Endothelial cell of umbilical vein (primary cell): Measurements from ENCODE around the gene CCDC81. TPM values are rescaled to one million over a fixed set of nuclear protein-coding genes. Genes with fewer than 3 reads are reported as not detected.

Source experiments
- BruUV-seq: library from RNA; stranded (reverse); fragments of 400-500 nt; replicated peaks from 2 replicates; lab custom pipeline; 2021; lab: Mats Ljungman, UMichigan
- CTCF ChIA-PET: fragments of 300-600, 350-600 bp; sonication (Branson Sonifier 250); formaldehyde crosslinking; loops from one replicate; lab custom pipeline; 2021; ENCODE audit warnings: antibody characterized with exemption, inconsistent platforms; lab: Charles Lee
- POLR2A ChIA-PET: fragments of 300-600, 350-600 bp; sonication (Branson Sonifier 250); formaldehyde crosslinking; loops from one replicate; lab custom pipeline; 2021; ENCODE audit warnings: antibody characterized with exemption, inconsistent platforms; lab: Charles Lee
- DNase-seq: peaks from one replicate; pipeline ENCODE4 v3.0.0-alpha.2; 2011; ENCODE audit warnings: low read depth, low spot score
- FAIRE-seq: peaks from 2 replicates; lab custom pipeline; 2011; peaks lifted over from hg19 to GRCh38; lab: Jason Lieb, UNC
- H2AFZ ChIP-seq: 2 replicates; pipeline ENCODE4 v1.6.0; 2012; ENCODE audit warnings: low read depth, low read length, control low read depth, inconsistent platforms
- H3K27ac ChIP-seq: 2 replicates; pipeline ENCODE4 v1.5.1; 2011; ENCODE audit warnings: low read depth, mild to moderate bottlenecking, control low read depth, low read length, moderate library complexity; ENCODE audit not compliant: insufficient read depth
- H3K27me3 ChIP-seq, 2 experiments: 2 replicates each; pipeline versions ENCODE4 v1.6.0 to v1.6.1; 2011; ENCODE audit warnings: low read length in 2 of 2, mixed read lengths in 1 of 2; ENCODE audit not compliant: control insufficient read depth in 2 of 2, insufficient read depth in 2 of 2
- H3K36me3 ChIP-seq, 2 experiments: 2 replicates in 1 of 2; 3 replicates in 1 of 2; pipeline ENCODE4 v1.5.1; 2011; ENCODE audit warnings: low read length in 2 of 2, mild to moderate bottlenecking in 1 of 2, moderate library complexity in 1 of 2; ENCODE audit not compliant: control insufficient read depth in 2 of 2, insufficient read depth in 2 of 2; ENCODE audit errors: extremely low read depth in 1 of 2
- H3K4me1 ChIP-seq: 3 replicates; pipeline ENCODE4 v1.5.1; 2011; ENCODE audit warnings: mild to moderate bottlenecking, low read length; ENCODE audit not compliant: control insufficient read depth, insufficient read depth; ENCODE audit errors: extremely low read depth
- H3K4me2 ChIP-seq: 2 replicates; pipeline ENCODE4 v1.6.1; 2011; ENCODE audit warnings: low read length, control low read depth, mixed read lengths; ENCODE audit not compliant: insufficient read depth
- H3K4me3 ChIP-seq, 3 experiments: fragments of 200-600 bp in 1 of 3; sonication (generic), shearing (Covaris generic) in 1 of 3; replicated peaks in 1 of 3; 2 replicates each; pipeline ENCODE4 v1.5.1; 2011 to 2016; ENCODE audit warnings: control low read depth in 3 of 3, low read length in 3 of 3, mild to moderate bottlenecking in 2 of 3, inconsistent platforms in 1 of 3, low read depth in 1 of 3, moderate library complexity in 1 of 3; ENCODE audit not compliant: insufficient read depth in 1 of 3
- H3K79me2 ChIP-seq: 2 replicates; pipeline ENCODE4 v1.6.0; 2012; ENCODE audit warnings: low read length, inconsistent platforms; ENCODE audit not compliant: control insufficient read depth, insufficient read depth
- H3K9ac ChIP-seq: replicated peaks from 2 replicates; pipeline ENCODE3; 2011; ENCODE audit warnings: low read length, control low read depth; ENCODE audit not compliant: insufficient read depth; ENCODE audit errors: extremely low read depth
- H3K9me1 ChIP-seq: replicated peaks from 3 replicates; pipeline ENCODE4 v1.6.0; 2011; ENCODE audit warnings: mild to moderate bottlenecking, low read length; ENCODE audit not compliant: control insufficient read depth, insufficient read depth; ENCODE audit errors: extremely low read depth
- H3K9me3 ChIP-seq: replicated peaks from 2 replicates; pipeline ENCODE4 v1.5.1; 2012; ENCODE audit warnings: low read length, inconsistent platforms; ENCODE audit not compliant: control insufficient read depth, insufficient read depth
- H4K20me1 ChIP-seq: replicated peaks from 2 replicates; pipeline ENCODE3; 2011; ENCODE audit warnings: mild to moderate bottlenecking, low read length; ENCODE audit not compliant: control insufficient read depth, insufficient read depth; ENCODE audit errors: extremely low read depth
- FOS ChIP-seq: IDR thresholded peaks from 2 replicates; pipeline ENCODE4 v1.6.1; 2011; ENCODE audit warnings: mild to moderate bottlenecking, low read length, moderate library complexity, borderline replicate concordance; ENCODE audit not compliant: insufficient read depth
- GATA2 ChIP-seq: IDR thresholded peaks from 2 replicates; pipeline ENCODE4 v1.7.0; 2011; ENCODE audit warnings: low read depth, mild to moderate bottlenecking, moderate library complexity, mixed read lengths, low read length; ENCODE audit not compliant: insufficient read length, insufficient read depth
- JUN ChIP-seq: IDR thresholded peaks from 2 replicates; pipeline ENCODE4 v1.6.1; 2011; ENCODE audit warnings: borderline replicate concordance, low read depth; ENCODE audit not compliant: insufficient read length, insufficient read depth
- POLR2A ChIP-seq: IDR thresholded peaks from 2 replicates; pipeline ENCODE4 v1.6.1; 2012; ENCODE audit warnings: low read depth, mild to moderate bottlenecking, control low read depth, low read length
- dilution Hi-C: fragments of 300-500 bp; cut with MboI; formaldehyde crosslinking; loops from one replicate; pipeline ENCODE4 v1.15.0; 2019; ENCODE audit warnings: low sequenced_read_pairs; ENCODE audit not compliant: extremely low pct_ligation_motif_present
- intact Hi-C: fragments of 100-400 bp; cut with micrococcal nuclease; formaldehyde crosslinking; loops from one replicate; pipeline ENCODE4 v1.10.0; 2022
- polyA plus RNA-seq, 4 experiments: library from polyadenylated mRNA; depleted of rRNA in 3 of 4; stranded (reverse) in 3 of 4; unstranded in 1 of 4; fragments of >200 nt; gene quantifications; 2 replicates each; pipeline versions ENCODE4 v1.2.1 to v1.2.3, GENCODE V29; 2011 to 2012; ENCODE audit warnings: missing spikeins in 1 of 4
- total RNA-seq: library from RNA; stranded (reverse); gene quantifications from 2 replicates; pipeline ENCODE4 v1.2.3, GENCODE V29; 2021
- TF ChIP-seq, protein P1 (sequence below), 2 donors: IDR thresholded peaks; 1 replicate in 1 of 2; 2 replicates in 1 of 2; pipeline ENCODE4 v1.5.1; 2011; ENCODE audit warnings: low read length in 2 of 2, mild to moderate bottlenecking in 2 of 2, moderate library complexity in 2 of 2, control low read depth in 1 of 2, inconsistent platforms in 1 of 2, low read depth in 1 of 2; ENCODE audit not compliant: insufficient read depth in 1 of 2; ENCODE audit errors: extremely low read depth in 1 of 2

CCDC81 gene
- total and polyA plus RNA-seq, 2 donors (not counting 3 experiments of a cell fraction or from before 2014, with no cell fraction given), result 0.57 to 1.1 TPM

- H3K4me1 ChIP-seq, result peaks cover 20% of the 10 kb centered on the region
- DNase-seq, result no peak
- no peak for TF ChIP-seq JUN
- TF ChIP-seq, protein P1, sequence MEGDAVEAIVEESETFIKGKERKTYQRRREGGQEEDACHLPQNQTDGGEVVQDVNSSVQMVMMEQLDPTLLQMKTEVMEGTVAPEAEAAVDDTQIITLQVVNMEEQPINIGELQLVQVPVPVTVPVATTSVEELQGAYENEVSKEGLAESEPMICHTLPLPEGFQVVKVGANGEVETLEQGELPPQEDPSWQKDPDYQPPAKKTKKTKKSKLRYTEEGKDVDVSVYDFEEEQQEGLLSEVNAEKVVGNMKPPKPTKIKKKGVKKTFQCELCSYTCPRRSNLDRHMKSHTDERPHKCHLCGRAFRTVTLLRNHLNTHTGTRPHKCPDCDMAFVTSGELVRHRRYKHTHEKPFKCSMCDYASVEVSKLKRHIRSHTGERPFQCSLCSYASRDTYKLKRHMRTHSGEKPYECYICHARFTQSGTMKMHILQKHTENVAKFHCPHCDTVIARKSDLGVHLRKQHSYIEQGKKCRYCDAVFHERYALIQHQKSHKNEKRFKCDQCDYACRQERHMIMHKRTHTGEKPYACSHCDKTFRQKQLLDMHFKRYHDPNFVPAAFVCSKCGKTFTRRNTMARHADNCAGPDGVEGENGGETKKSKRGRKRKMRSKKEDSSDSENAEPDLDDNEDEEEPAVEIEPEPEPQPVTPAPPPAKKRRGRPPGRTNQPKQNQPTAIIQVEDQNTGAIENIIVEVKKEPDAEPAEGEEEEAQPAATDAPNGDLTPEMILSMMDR (IDR thresholded peaks at IDR 0.05; ENCODE audit: extremely low read depth in 1 of 2, insufficient read depth in 1 of 2, low read depth in 1 of 2, low read length in 2 of 2), result no peak
- no peak for TF ChIP-seq GATA2
- no peak for TF ChIP-seq FOS
- no peak for TF ChIP-seq POLR2A
- intact Hi-C loops (no loop called here), dilution Hi-C loops (no loop called here)
- no peaks in the 10 kb centered on the region for H3K9me3 ChIP-seq
- H3K79me2 ChIP-seq, result no peaks in the 10 kb centered on the region
- no peaks in the 10 kb centered on the region for H3K27me3 ChIP-seq
- no peak overlapping the region for H2AFZ ChIP-seq
- no peaks in the 10 kb centered on the region for H3K36me3 ChIP-seq
- no peak overlapping the region for H3K9ac ChIP-seq
- no TSS peak for BruUV-seq
- no peak overlapping the region for H3K4me2 ChIP-seq
- H3K27ac ChIP-seq, result no peak overlapping the region
- POLR2A ChIA-PET, result no interaction called here
- CTCF ChIA-PET, result interaction anchor here (1.1 to 3.7 kb wide), 2 partner anchors 9 to 49 kb away, joined by 4 to 30 read pairs; no protein-coding TSS in a partner anchor
- H3K9me1 ChIP-seq, result no peaks in the 10 kb centered on the region
- FAIRE-seq, result no peak
- no peak overlapping the region for H3K4me3 ChIP-seq
- H4K20me1 ChIP-seq, result no peaks in the 10 kb centered on the region
Observed at GRCh38 chr11:86370171-86370570, 4.5 kb upstream of the CCDC81 start.
